A673 (cell line): ENCODE data around the gene WNT5A.

Experiments
- EZH2 ChIP-seq: fragments of 200-600 bp; sonication (generic); IDR thresholded peaks from 2 replicates; pipeline ENCODE4 v1.6.1; 2017; ENCODE audit warnings: borderline replicate concordance, low read depth, mild to moderate bottlenecking, mixed read lengths, antibody characterized with exemption, low read length; ENCODE audit not compliant: poor library complexity, severe bottlenecking
- TF ChIP-seq, protein P1 (sequence below): fragments of 300-800, 200-600 bp; sonication (generic); conservative IDR thresholded peaks from 2 replicates; pipeline ENCODE4 v1.5.1; 2017; ENCODE audit warnings: low read depth, mild to moderate bottlenecking, antibody characterized with exemption, low read length, moderate library complexity, mixed read lengths

DNA sequence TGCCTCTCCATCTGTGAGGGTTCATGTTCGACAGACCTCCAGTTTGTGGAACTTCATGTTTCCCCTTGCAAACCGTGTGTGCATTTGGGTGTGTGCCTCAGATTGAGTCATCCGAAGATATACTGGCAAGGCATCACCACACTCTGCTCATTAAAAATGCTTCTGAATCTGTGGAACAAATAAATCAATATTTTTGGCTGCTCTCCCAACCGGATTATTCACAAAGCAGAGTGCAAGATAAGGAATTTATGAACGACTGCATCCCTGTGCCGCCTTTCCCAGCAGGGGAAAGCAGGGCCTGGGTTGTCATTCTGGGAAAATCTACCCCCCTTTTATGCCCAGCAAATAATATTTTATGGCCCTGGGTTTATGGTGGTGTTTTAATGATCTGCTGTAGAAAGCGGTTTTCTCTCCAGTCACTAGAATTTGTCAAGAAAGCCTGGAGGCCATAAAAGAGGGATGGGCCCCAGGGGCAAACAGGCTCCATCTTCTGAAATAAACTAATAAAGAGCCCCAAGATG is 4.2 kb upstream of the WNT5A start:
- TF ChIP-seq, protein P1, sequence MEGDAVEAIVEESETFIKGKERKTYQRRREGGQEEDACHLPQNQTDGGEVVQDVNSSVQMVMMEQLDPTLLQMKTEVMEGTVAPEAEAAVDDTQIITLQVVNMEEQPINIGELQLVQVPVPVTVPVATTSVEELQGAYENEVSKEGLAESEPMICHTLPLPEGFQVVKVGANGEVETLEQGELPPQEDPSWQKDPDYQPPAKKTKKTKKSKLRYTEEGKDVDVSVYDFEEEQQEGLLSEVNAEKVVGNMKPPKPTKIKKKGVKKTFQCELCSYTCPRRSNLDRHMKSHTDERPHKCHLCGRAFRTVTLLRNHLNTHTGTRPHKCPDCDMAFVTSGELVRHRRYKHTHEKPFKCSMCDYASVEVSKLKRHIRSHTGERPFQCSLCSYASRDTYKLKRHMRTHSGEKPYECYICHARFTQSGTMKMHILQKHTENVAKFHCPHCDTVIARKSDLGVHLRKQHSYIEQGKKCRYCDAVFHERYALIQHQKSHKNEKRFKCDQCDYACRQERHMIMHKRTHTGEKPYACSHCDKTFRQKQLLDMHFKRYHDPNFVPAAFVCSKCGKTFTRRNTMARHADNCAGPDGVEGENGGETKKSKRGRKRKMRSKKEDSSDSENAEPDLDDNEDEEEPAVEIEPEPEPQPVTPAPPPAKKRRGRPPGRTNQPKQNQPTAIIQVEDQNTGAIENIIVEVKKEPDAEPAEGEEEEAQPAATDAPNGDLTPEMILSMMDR: no peak
- no peak for TF ChIP-seq EZH2
